Sigmoid colon (tissue), 7 donors: ENCODE measurements around the gene DGLUCY. TPM values are rescaled to one million over a fixed set of nuclear protein-coding genes. Genes with fewer than 3 reads are reported as not detected.
"Not testable (repeated sequence)": the region's sequence is repeated elsewhere in the genome, so short reads cannot be mapped to it uniquely, and the experiment has no call there.

Source experiments
- DNase-seq: peaks from one replicate; pipeline ENCODE4 v3.0.0-alpha.2; 2019
- H3K27ac ChIP-seq, 4 donors: fragments of 200-600 bp; sonication (generic); one replicate each; pipeline ENCODE4 v1.5.1; 2016 to 2019; ENCODE audit warnings: mild to moderate bottlenecking in 1 of 4
- H3K27me3 ChIP-seq, 3 donors: fragments of 200-600 bp; sonication (generic); one replicate each; pipeline ENCODE4 v1.5.1; 2019; ENCODE audit warnings: mild to moderate bottlenecking in 1 of 3
- H3K36me3 ChIP-seq, 4 donors: fragments of 200-600 bp; sonication (generic); one replicate each; pipeline ENCODE4 v1.5.1; 2016 to 2019
- H3K4me1 ChIP-seq, 4 donors: fragments of 200-600 bp; sonication (generic); one replicate each; pipeline ENCODE4 v1.5.1; 2017 to 2019
- H3K4me3 ChIP-seq, 4 donors: fragments of 200-600 bp; sonication (generic); one replicate each; pipeline ENCODE4 v1.5.1; 2017 to 2019; ENCODE audit warnings: mild to moderate bottlenecking in 2 of 4, moderate library complexity in 1 of 4
- H3K9me3 ChIP-seq, 4 donors: fragments of 200-600 bp in 3 of 4; sonication (generic) in 3 of 4; one replicate each; pipeline versions ENCODE4 v1.5.1 to v1.6.1; 2013 to 2019
- EP300 ChIP-seq, 4 donors: sonication (generic); formaldehyde crosslinking; IDR thresholded peaks; one replicate each; pipeline ENCODE4 v1.6.1; 2017; ENCODE audit warnings: antibody characterized with exemption in 4 of 4
- POLR2A ChIP-seq, 2 donors: fragments of 450-650 bp; IDR thresholded peaks; one replicate each; pipeline ENCODE4 v1.6.1; 2016; ENCODE audit warnings: antibody characterized with exemption in 2 of 2, mild to moderate bottlenecking in 2 of 2, moderate library complexity in 2 of 2
- POLR2AphosphoS5 ChIP-seq, 4 donors: sonication (generic); formaldehyde crosslinking; IDR thresholded peaks; one replicate each; pipeline ENCODE4 v1.6.1; 2017; ENCODE audit warnings: antibody characterized with exemption in 4 of 4
- WGBS, 2 donors: extraction: QIAGEN DNeasy Blood & Tissue Kit; methylation state at CpG; one replicate each; pipeline ENCODE4 v1.1.7; 2013; 5-methylcytosine and 5-hydroxymethylcytosine counted together
- intact Hi-C: fragments of 100-400 bp; cut with DNase I; formaldehyde crosslinking; loops from one replicate; pipeline ENCODE4 v1.15.1; 2023
- polyA plus RNA-seq, 3 donors: library from polyadenylated mRNA; stranded (reverse); fragments of 200-250 nt; gene quantifications; one replicate each; pipeline ENCODE4 v1.2.3, GENCODE V29; 2013
- total RNA-seq, 4 donors: library from RNA; depleted of rRNA; stranded (reverse); fragments of >200 nt; gene quantifications; one replicate each; pipeline ENCODE4 v1.1.0, GENCODE V29; 2016
- TF ChIP-seq, protein P1 (sequence below), 4 experiments: fragments of 450-650 bp in 3 of 4; fragments of 200-600 bp in 1 of 4; IDR thresholded peaks; one replicate each; pipeline ENCODE4 v1.5.1; 2016 to 2019; ENCODE audit warnings: antibody characterized with exemption in 4 of 4, mild to moderate bottlenecking in 3 of 4, moderate library complexity in 2 of 4
- donor health status: healthy with polysubstance abuse.
- donor health status: Bipolar disorder and iron deficiency.
- donor health status: healthy.

DGLUCY gene
- total and polyA plus RNA-seq, 7 donors: 14.4 to 99.4 (median 49.8) TPM

DNA sequence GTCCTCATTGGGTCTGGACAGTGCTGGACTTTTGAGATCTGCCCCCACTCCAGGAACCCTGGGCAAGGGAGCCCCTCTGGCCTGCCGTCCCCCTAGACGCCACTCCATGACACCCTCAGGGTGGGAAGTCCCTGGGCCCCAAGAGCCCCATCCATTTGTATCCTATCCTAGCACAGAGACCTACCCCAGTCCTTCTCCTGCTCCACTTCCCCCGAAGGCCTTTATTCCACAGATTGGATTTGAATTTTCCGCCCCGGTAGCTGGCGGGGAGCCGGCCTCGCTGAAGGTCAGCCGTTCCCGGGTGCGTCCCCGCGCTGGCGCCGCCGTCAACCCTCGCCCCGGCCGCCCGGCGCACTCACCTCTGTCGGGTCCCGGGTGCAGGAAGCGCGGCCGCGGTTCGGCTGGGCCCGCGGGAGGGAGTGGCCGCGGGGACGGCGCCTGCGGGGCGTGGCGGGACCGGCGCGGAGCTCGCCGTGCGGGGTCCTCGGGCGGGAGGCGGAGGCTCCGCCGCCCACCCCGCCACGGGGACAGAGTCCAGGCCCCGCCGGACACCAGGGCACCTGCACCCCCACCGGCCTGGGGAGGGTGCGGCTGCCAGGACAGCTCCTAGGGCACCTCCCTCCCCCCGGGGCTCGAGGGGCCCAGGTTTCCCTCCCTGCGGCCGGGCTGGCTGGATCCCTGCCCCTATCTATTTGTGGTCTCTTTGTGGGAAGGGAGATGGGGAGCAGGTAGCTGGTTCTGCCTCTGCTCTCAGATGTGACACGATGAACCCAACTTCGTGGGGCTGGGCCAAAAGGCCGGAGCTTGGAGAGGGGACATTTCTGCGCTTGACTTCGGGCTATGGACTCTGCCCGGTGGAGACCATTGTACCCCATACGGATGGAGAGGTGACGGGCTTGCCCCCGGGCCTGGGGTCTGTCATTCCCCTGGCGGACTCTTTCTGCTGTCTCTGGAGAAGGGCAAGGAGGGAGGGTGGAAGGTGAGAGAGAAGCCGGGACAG lies 150.6 kb downstream of the DGLUCY start:
- DNase-seq: no peak
- H3K4me1 ChIP-seq: peaks cover 0 to 22% (median 18%) of the 10 kb centered on the region in 4 donors
- no peaks in the 10 kb centered on the region for H3K27me3 ChIP-seq
- TF ChIP-seq POLR2A (IDR thresholded peaks at IDR 0.05) (no peak), EP300 (IDR thresholded peaks at IDR 0.05) (no peak), POLR2AphosphoS5 (IDR thresholded peaks at IDR 0.05) (no peak)
- TF ChIP-seq, protein P1, sequence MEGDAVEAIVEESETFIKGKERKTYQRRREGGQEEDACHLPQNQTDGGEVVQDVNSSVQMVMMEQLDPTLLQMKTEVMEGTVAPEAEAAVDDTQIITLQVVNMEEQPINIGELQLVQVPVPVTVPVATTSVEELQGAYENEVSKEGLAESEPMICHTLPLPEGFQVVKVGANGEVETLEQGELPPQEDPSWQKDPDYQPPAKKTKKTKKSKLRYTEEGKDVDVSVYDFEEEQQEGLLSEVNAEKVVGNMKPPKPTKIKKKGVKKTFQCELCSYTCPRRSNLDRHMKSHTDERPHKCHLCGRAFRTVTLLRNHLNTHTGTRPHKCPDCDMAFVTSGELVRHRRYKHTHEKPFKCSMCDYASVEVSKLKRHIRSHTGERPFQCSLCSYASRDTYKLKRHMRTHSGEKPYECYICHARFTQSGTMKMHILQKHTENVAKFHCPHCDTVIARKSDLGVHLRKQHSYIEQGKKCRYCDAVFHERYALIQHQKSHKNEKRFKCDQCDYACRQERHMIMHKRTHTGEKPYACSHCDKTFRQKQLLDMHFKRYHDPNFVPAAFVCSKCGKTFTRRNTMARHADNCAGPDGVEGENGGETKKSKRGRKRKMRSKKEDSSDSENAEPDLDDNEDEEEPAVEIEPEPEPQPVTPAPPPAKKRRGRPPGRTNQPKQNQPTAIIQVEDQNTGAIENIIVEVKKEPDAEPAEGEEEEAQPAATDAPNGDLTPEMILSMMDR (IDR thresholded peaks at IDR 0.05): no peak
- 6 to 11% methylated on average over 69 of the region's 69 CpGs for WGBS, 2 donors
- peak overlapping the region in 3 of 4 donors; percentile 39 to 50 (median 46) for H3K4me3 ChIP-seq
- no peaks in the 10 kb centered on the region for H3K36me3 ChIP-seq
- intact Hi-C loops: no loop called here
- H3K9me3 ChIP-seq: no peaks in the 10 kb centered on the region
- H3K27ac ChIP-seq: peak overlapping the region in 1 of 4 donors; percentile 39

- Histone ChIP-seq H3K27me3 (no peaks in the 10 kb centered on the region), H3K4me3 (no peak overlapping the region), H3K36me3 (no peaks in the 10 kb centered on the region), H3K9me3 (no peaks in the 10 kb centered on the region), H3K27ac (no peak overlapping the region), H3K4me1 (peaks cover 0 to 28% (median 24%) of the 10 kb centered on the region in 4 donors)
- WGBS, 2 donors: 76 to 90% methylated on average over 7 of the region's 7 CpGs
- no peak for DNase-seq
- TF ChIP-seq POLR2A (IDR thresholded peaks at IDR 0.05) (no peak), EP300 (IDR thresholded peaks at IDR 0.05) (no peak), POLR2AphosphoS5 (IDR thresholded peaks at IDR 0.05) (no peak)
- TF ChIP-seq, protein P1 (IDR thresholded peaks at IDR 0.05): no peak
- intact Hi-C loops: no loop called here
These were observed 151.5 kb downstream of the DGLUCY start for GRCh38 chr14:91265404-91265803.

DNA sequence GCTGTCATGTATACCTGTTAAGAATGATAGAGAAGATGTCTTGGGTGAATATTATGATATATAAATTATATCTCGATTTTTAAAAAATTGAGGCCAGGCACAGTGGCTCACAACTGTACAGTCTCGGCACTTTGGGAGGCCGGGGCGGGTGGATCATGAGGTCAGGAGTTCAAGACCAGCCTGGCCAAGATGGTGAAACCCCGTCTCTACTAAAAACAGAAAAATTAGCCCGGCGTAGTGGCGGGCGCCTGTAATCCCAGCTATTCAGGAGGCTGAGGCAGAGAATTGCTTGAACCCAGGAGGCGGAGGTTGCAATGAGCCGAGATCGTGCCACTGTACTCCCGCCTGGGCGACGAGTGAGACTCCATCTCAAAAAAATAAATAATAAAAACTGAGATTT lies 152.4 kb downstream of the DGLUCY start:
- H3K27ac ChIP-seq, H3K9me3 ChIP-seq, H3K27me3 ChIP-seq, intact Hi-C loops, H3K4me3 ChIP-seq, DNase-seq, H3K36me3 ChIP-seq: not testable (repeated sequence)
- peaks cover 0 to 28% (median 24%) of the 10 kb centered on the region in 4 donors for H3K4me1 ChIP-seq
- 93 to 95% methylated on average over 15 of the region's 15 CpGs for WGBS, 2 donors

- no peaks in the 10 kb centered on the region for H3K36me3 ChIP-seq
- no peak overlapping the region for H3K4me3 ChIP-seq
- WGBS, 2 donors: 94 to 95% methylated on average over 7 of the region's 7 CpGs
- no peak for TF ChIP-seq POLR2AphosphoS5 (IDR thresholded peaks at IDR 0.05)
- TF ChIP-seq, protein P1 (IDR thresholded peaks at IDR 0.05): no peak
- TF ChIP-seq EP300 (IDR thresholded peaks at IDR 0.05): no peak
- TF ChIP-seq POLR2A (IDR thresholded peaks at IDR 0.05): no peak
- peaks cover 0 to 28% (median 24%) of the 10 kb centered on the region in 4 donors for H3K4me1 ChIP-seq
- no peak overlapping the region for H3K27ac ChIP-seq
- H3K9me3 ChIP-seq: no peaks in the 10 kb centered on the region
- no peak for DNase-seq
- intact Hi-C loops: no loop called here
- H3K27me3 ChIP-seq: no peaks in the 10 kb centered on the region
These were observed 154.1 kb downstream of the DGLUCY start for GRCh38 chr14:91267965-91268437.
